ENCODE measurements around the gene NOS2.
"Not testable (repeated sequence)": the region's sequence is repeated elsewhere in the genome, so short reads cannot be mapped to it uniquely, and the experiment has no call there.

NOS2 gene

DNA sequence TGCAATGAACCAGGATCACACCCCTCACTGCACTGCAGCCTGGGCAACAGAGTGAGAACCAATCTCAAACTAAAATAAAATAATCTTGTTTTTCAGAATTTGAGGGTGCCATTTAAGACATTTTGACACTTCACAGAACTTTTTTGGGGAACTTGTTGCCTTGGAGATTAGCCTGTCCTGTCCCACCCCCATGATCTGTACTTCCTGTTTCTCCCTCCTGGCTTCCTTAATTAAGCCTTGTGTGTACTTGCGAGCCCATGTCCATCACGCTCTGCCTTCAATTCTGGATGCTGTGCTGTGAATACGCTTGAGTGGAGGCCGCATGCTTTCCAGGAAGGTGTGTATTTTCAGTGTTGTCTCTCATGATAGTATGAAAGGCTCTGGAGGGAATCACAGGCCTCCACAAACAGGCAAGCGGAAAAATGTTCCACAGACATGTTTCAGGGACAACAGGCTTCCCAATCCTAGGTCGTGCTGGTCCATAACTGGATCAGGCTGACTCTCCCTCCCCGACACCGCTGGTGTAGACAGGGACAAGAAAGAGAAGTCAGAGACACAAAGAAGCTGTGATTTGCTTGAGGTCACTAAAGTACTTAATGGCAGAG lies 56.9 kb downstream of the NOS2 start:
- Histone ChIP-seq H3K9me2 (replicated peaks; ENCODE audit: insufficient read depth, low read length) (no peaks in the 10 kb centered on the region), H3K9ac (ENCODE audit: low read length) (no peak overlapping the region), H3K36me3 (ENCODE audit: low read length) (no peaks in the 10 kb centered on the region), H3K4me3 (ENCODE audit: insufficient read depth, low read length, poor library complexity, severe bottlenecking) (no peak overlapping the region), H3K79me2 (ENCODE audit: insufficient read depth, low read length) (no peaks in the 10 kb centered on the region), H3K9me3 (ENCODE audit: insufficient read depth, low read length) (no peaks in the 10 kb centered on the region), H3K4me2 (ENCODE audit: low read depth, low read length, poor library complexity, severe bottlenecking) (no peak overlapping the region), H3K27me3 (ENCODE audit: low read length) (no peaks in the 10 kb centered on the region), H2AFZ (ENCODE audit: low read depth, low read length, severe bottlenecking) (no peak overlapping the region), H3F3A (ENCODE audit: insufficient read depth) (no peaks in the 10 kb centered on the region), H4K20me1 (ENCODE audit: low read depth, low read length) (no peaks in the 10 kb centered on the region), H3K27ac (ENCODE audit: low read depth, low read length) (no peak overlapping the region)
- TF ChIP-seq CTCF (IDR thresholded peaks at IDR 0.05; ENCODE audit: insufficient read depth, low read length, poor library complexity, severe bottlenecking) (no peak), EZH2phosphoT487 (conservative IDR thresholded peaks at IDR 0.05; ENCODE audit: low read length) (no peak)

GRCh38 chr17:27741971-27742575 lies 58.3 kb downstream of the NOS2 start:
- no peaks in the 10 kb centered on the region for H4K20me1 ChIP-seq (ENCODE audit: low read depth, low read length)
- no peak overlapping the region for H3K4me2 ChIP-seq (ENCODE audit: low read depth, low read length, poor library complexity, severe bottlenecking)

DNA sequence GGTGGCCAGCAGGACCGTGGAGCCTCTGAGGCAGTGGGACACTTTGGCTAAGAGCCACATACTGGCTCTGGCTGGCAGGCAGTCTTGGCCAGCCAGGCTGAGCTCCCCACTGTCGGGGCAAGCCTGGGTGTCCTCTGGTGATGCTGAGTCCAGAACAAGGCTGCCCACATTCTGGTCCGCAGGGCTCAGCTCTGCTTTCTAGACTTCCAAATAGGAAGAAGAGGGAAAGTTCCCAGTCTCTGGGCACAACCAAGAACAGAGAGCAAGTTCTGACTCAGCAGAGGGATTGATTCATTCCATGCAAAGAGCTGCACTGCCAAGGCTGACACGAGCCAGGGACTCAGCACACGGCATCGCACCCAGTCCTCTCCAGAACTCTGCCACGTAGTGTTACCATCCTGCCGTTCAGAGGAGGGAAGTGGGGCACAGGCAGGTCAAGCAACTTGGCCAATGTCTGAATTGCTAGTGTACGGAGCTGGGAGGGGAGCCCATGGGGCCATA lies 58.9 kb downstream of the NOS2 start:
- Histone ChIP-seq H3K9me3 (ENCODE audit: insufficient read depth, low read length) (no peaks in the 10 kb centered on the region), H3K79me2 (ENCODE audit: insufficient read depth, low read length) (no peaks in the 10 kb centered on the region), H3K4me3 (ENCODE audit: insufficient read depth, low read length, poor library complexity, severe bottlenecking) (no peak overlapping the region), H3K36me3 (ENCODE audit: low read length) (no peaks in the 10 kb centered on the region), H3F3A (ENCODE audit: insufficient read depth) (no peaks in the 10 kb centered on the region), H3K9ac (ENCODE audit: low read length) (no peak overlapping the region), H2AFZ (ENCODE audit: low read depth, low read length, severe bottlenecking) (no peak overlapping the region), H4K20me1 (ENCODE audit: low read depth, low read length) (no peaks in the 10 kb centered on the region), H3K27me3 (ENCODE audit: low read length) (no peaks in the 10 kb centered on the region), H3K27ac (ENCODE audit: low read depth, low read length) (no peak overlapping the region), H3K9me2 (replicated peaks; ENCODE audit: insufficient read depth, low read length) (no peaks in the 10 kb centered on the region), H3K4me2 (ENCODE audit: low read depth, low read length, poor library complexity, severe bottlenecking) (no peak overlapping the region)
- TF ChIP-seq EZH2phosphoT487 (conservative IDR thresholded peaks at IDR 0.05; ENCODE audit: low read length) (no peak), CTCF (IDR thresholded peaks at IDR 0.05; ENCODE audit: insufficient read depth, low read length, poor library complexity, severe bottlenecking) (no peak)

More at GRCh38 chr17:27741971-27742575, 58.3 kb downstream of the NOS2 start:
- Histone ChIP-seq H3K27ac (ENCODE audit: low read depth, low read length) (no peak overlapping the region), H3K9me2 (replicated peaks; ENCODE audit: insufficient read depth, low read length) (no peaks in the 10 kb centered on the region), H3K4me3 (ENCODE audit: insufficient read depth, low read length, poor library complexity, severe bottlenecking) (no peak overlapping the region), H2AFZ (ENCODE audit: low read depth, low read length, severe bottlenecking) (no peak overlapping the region), H3K27me3 (ENCODE audit: low read length) (no peaks in the 10 kb centered on the region), H3K36me3 (ENCODE audit: low read length) (no peaks in the 10 kb centered on the region), H3K9me3 (ENCODE audit: insufficient read depth, low read length) (no peaks in the 10 kb centered on the region), H3K9ac (ENCODE audit: low read length) (no peak overlapping the region), H3F3A (ENCODE audit: insufficient read depth) (no peaks in the 10 kb centered on the region), H3K79me2 (ENCODE audit: insufficient read depth, low read length) (no peaks in the 10 kb centered on the region)
- TF ChIP-seq CTCF (IDR thresholded peaks at IDR 0.05; ENCODE audit: insufficient read depth, low read length, poor library complexity, severe bottlenecking) (no peak), EZH2phosphoT487 (conservative IDR thresholded peaks at IDR 0.05; ENCODE audit: low read length) (no peak)

DNA sequence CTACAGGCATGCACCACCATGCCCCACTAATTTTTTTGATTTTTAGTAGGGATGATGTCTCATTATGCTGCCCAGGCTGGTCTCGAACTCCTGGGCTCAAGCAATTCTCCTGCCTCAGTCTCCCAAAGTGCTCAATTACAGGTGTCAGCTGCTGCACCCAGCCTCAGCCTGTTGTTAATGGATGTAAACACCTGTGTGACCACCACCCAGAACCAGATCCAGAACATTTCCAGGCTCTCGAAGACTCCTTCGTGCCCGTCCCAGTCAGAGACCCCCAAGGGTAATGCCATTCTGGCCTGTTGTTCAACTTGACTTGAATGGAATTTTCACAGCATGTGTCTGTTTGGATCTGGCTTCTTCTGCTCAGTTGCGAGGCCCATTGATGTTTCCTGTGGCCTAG lies 59.8 kb downstream of the NOS2 start:
- not testable (repeated sequence) for H3K36me3 ChIP-seq (ENCODE audit: low read length); H3F3A ChIP-seq (ENCODE audit: insufficient read depth); H3K79me2 ChIP-seq (ENCODE audit: insufficient read depth, low read length); H3K9ac ChIP-seq (ENCODE audit: low read length); H4K20me1 ChIP-seq (ENCODE audit: low read depth, low read length); H3K9me3 ChIP-seq (ENCODE audit: insufficient read depth, low read length); H3K27ac ChIP-seq (ENCODE audit: low read depth, low read length); H3K4me3 ChIP-seq (ENCODE audit: insufficient read depth, low read length, poor library complexity, severe bottlenecking); H3K9me2 ChIP-seq (replicated peaks; ENCODE audit: insufficient read depth, low read length); H2AFZ ChIP-seq (ENCODE audit: low read depth, low read length, severe bottlenecking); H3K27me3 ChIP-seq (ENCODE audit: low read length); H3K4me2 ChIP-seq (ENCODE audit: low read depth, low read length, poor library complexity, severe bottlenecking)

Data from SU-DHL-6 (cell line).